BE2C (cell line): ENCODE data around the gene C1orf167.

ENCODE experiments used
- DNase-seq: peaks from one replicate; pipeline ENCODE4 v3.0.0-alpha.2; 2020
- H3K27me3 ChIP-seq: fragments of 250-450 bp; sonication (Bioruptor Pico); 2 replicates; pipeline ENCODE4 v1.5.1; 2020; ENCODE audit warnings: mild to moderate bottlenecking
- H3K36me3 ChIP-seq: fragments of 250-450 bp; sonication (Bioruptor Pico); 2 replicates; pipeline ENCODE4 v1.5.1; 2020; ENCODE audit warnings: mild to moderate bottlenecking
- H3K4me1 ChIP-seq: fragments of 250-450 bp; sonication (Bioruptor Pico); 2 replicates; pipeline ENCODE4 v1.5.1; 2020
- H3K4me3 ChIP-seq: 2 replicates; pipeline ENCODE4 v1.5.1; 2011; ENCODE audit warnings: low read depth, low read length
- H3K9me3 ChIP-seq: fragments of 250-450 bp; sonication (Bioruptor Pico); 2 replicates; pipeline ENCODE4 v1.5.1; 2020
- CTCF ChIP-seq: IDR thresholded peaks from 2 replicates; pipeline ENCODE4 v1.5.1; 2012; ENCODE audit warnings: mild to moderate bottlenecking, low read depth, low read length

The C1orf167 gene

DNA sequence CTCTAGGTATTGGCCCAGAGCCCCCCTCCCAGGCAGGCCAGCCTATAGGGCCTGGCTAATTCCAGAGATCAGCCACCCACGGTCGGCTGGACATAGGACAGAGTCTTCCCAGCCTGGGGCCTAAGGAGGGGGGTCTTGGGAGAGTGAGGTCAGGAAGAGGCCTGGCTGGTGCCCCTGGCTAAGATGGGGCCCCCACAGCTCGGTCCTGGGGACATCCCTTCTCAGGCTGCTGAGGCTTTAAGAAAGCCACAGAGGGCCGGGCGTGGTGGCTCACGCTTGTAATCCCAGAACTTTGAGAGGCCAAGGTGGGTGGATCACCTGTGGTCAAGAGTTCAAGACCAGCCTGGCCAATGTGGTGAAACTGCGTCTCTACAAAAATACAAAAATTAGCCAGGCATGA is 2.5 kb downstream of the C1orf167 start:
- H3K9me3 ChIP-seq, result no peaks in the 10 kb centered on the region

DNA sequence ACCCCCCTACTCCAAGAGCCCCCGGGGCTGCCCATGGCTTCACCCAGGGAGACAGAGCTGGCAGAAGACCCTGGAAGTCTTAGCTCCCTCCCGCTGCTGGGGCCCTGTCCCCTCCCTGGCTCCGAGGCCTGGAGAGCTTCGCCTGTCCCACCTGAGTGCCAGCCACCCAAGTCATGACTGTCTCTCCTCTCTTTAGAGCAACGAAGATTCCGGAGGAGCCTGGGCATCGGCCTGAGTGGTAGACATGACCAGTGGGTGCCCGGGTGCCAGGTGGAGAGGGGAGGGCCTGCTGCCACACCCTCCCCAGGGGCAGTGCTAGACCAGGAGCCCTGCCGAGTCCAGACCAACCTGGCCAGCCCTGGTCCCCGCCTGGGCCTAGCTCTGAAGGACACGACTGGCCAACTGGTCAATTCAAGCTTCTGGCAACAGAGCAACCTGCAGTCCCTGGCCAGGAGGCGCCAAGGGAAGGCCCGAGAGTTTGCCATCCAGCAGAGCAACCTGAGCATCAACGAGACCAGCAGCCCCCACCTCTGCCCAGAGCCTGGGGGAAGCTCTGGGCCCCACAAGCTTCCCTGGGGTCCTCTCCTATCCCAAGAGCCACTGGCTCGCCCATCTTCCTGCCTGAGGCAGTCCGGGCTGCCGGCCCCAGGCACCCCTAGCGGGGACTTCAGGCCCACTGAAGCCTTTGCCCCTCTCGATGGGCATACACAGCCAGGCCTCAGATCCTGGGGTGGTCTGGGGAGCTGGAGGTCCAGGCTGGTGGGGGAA is 3.9 kb downstream of the C1orf167 start:
- H3K27me3 ChIP-seq, result no peaks in the 10 kb centered on the region
- no peak overlapping the region for H3K4me3 ChIP-seq
- H3K36me3 ChIP-seq, result no peaks in the 10 kb centered on the region
- no peak for TF ChIP-seq CTCF
- H3K4me1 ChIP-seq, result no peaks in the 10 kb centered on the region
- DNase-seq, result no peak
- no peaks in the 10 kb centered on the region for H3K9me3 ChIP-seq

More for the DNA sequence above, 2.5 kb downstream of the C1orf167 start:
- no peak for TF ChIP-seq CTCF
- Histone ChIP-seq H3K27me3 (no peaks in the 10 kb centered on the region), H3K36me3 (no peaks in the 10 kb centered on the region), H3K4me3 (no peak overlapping the region), H3K4me1 (no peaks in the 10 kb centered on the region)
- DNase-seq, result no peak

GRCh38 chr1:11766429-11766776 is 4.4 kb downstream of the C1orf167 start:
- Histone ChIP-seq H3K4me1 (no peaks in the 10 kb centered on the region), H3K9me3 (no peaks in the 10 kb centered on the region), H3K4me3 (no peak overlapping the region), H3K36me3 (no peaks in the 10 kb centered on the region), H3K27me3 (no peaks in the 10 kb centered on the region)
- no peak for TF ChIP-seq CTCF
- DNase-seq, result no peak

DNA sequence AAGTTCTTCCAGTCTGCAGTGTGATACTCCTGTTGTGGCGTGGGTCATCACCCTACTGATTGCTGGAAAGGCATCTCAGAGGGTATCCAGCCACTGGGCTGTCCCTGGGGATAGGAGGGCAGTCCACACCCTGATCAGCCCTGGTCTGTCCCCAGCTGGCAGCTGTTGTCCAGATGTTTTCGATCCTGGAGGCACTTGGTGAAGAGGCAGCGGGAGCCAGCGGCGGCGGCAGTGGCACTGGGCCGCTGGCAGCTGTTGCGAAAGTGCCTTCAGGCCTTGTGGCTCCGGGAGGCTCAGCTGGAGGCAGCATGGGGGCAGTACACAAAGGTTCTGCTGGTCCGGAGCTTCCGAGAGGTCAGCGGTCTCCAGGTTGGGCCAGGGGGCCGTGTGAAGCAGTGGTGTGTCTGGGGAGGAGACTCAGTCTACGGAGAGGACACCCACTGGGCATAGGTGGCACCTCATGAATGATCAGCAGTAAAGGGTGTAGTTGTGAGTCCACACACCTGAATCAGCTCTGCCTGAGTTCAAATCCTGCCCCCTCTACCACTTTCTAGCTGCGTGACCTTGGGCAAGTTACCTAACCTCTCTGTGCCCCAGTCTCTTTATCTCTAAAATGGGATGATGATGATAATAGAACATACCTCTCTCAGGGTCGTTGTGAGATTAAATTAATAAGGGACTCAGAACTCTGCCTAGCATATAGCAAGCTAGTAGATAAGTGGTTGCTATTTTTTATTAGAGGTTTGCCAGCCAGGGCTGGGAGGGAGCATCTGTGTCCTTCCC is 6.1 kb downstream of the C1orf167 start:
- no peak for TF ChIP-seq CTCF
- H3K36me3 ChIP-seq, result no peaks in the 10 kb centered on the region
- H3K27me3 ChIP-seq, result no peaks in the 10 kb centered on the region
- no peak overlapping the region for H3K4me3 ChIP-seq
- H3K4me1 ChIP-seq, result no peaks in the 10 kb centered on the region
- no peaks in the 10 kb centered on the region for H3K9me3 ChIP-seq
- DNase-seq, result no peak

DNA sequence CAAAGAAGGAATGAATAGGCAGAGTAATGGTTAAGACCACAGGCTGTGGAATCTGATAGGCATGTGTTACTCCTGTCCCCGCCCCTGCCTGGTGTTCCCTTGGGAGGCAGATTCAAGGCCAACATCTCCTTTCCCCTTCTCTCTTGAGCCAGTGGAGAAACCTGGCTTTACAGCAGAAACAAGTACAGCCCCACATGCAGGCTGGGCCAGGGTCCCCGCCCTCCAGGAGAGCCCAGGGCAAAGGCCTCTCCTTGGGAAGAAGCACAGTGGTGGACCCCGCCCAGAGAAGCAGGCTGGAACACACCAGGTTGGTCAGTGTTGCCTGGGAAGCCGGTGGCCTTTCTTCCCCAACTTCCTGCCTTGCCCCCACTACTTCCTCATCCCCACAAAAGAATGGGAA is 6.8 kb downstream of the C1orf167 start:
- TF ChIP-seq CTCF, result no peak
- Histone ChIP-seq H3K4me3 (no peak overlapping the region), H3K36me3 (no peaks in the 10 kb centered on the region), H3K9me3 (no peaks in the 10 kb centered on the region), H3K27me3 (no peaks in the 10 kb centered on the region), H3K4me1 (no peaks in the 10 kb centered on the region)
- no peak for DNase-seq

GRCh38 chr1:11769274-11769673 is 7.3 kb downstream of the C1orf167 start:
- no peak for DNase-seq
- H3K4me3 ChIP-seq, result no peak overlapping the region
- no peak for TF ChIP-seq CTCF
- no peaks in the 10 kb centered on the region for H3K4me1 ChIP-seq
- no peaks in the 10 kb centered on the region for H3K27me3 ChIP-seq
- no peaks in the 10 kb centered on the region for H3K36me3 ChIP-seq
- no peaks in the 10 kb centered on the region for H3K9me3 ChIP-seq
